ENCODE results near the gene GOT2. TPM values are rescaled to one million over a fixed set of nuclear protein-coding genes. Genes with fewer than 3 reads are reported as not detected.

GOT2 gene
- total RNA-seq = 52.3 and 92.7 TPM in 2 replicates

DNA sequence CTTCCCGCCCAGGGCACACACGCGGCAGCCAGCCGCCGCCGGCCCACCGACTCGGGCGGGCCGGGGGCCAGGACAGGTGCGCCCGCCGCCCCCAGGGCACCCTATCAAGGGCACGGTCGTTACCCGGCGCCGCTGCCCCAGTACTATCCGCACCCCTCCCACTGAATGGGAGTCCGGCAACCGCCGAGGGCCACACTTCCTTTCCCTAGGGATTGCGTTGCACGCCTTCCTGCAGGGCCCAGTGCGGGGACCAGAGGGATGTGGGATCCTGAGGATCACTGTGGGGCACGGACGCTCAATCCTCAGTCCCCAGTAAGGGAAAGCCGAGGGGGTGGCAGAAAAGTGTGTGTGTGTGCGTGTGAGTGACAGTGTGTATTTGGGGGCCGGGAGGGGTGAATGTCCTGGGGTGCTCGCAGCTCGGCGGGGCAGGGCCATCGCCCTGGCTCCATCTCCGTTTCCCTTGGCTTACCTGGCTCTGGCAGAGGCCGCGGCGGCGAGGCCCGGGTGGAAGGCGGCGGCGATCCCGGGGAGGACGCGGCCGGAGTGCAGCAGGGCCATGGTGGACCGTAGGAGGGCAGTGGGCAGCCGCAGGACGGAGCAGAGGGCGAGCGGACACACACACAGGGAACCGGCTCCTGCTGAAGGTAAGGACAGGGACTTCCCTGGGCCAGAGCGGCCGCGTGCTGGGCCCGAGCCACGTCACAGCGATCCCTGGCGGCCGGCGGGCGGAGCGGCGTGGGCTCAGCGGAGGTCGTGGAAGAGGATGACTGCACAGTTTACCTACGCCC, at the start of gene GOT2:
Gene GOT2, minus strand, starts transcription at position 646 of the 788 bp plus-strand sequence. Its CDS starts 88 bp downstream, at position 558.

DNA sequence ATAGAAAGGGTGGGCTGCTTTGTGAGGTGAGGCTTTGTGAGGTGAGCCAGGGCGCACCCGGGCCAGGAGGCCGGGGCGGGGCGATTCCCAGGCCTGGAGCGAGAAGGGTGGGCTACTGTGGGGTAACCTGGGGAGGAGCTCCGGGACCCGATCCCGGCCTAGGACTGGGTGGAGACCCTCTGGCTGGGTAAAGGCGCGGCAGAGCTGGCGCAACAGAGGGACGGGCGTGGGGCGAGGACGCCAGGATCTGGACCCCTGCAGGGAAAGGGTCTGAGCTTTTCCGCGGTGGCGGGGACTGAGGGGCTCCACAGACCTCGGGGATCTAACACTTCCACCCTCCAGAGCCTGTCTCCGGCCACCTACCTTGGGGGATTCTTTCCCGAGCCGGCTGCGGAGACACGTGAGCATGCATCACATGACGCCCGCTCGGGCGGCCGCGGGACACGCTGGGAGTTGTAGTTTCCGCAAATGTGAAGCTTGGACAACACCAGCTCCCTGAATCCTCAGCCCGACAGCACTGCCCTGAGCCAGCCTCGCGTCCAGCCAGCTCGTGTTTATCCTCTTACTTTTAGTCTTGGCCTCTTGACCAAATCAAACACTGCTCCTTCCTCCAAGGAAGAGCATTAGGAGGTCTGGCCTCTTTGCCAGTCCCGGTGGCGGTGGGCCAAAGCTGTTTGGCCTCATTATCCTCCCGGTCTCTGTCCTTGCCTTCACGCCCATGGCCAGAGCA, 49.6 kb downstream of the GOT2 start, which contains the start of gene SLC38A7:
Gene SLC38A7, minus strand, starts transcription at position 417 of the 730 bp plus-strand sequence. CDS start 4,644 bp downstream, outside the sequence.

Other genes starting within 250 kb of the GOT2 start
- 8.5 and 12.1 TPM in 2 replicates for gene NDRG4, start 234.2 kb downstream of the GOT2 start, total RNA-seq
- gene SETD6, start 218.8 kb downstream of the GOT2 start, total RNA-seq = 15.0 and 19.9 TPM in 2 replicates
- gene CNOT1, start 104.5 kb downstream of the GOT2 start, total RNA-seq = 224 and 273 TPM in 2 replicates
- gene SLC38A7, start 49.5 kb downstream of the GOT2 start, total RNA-seq = 22.9 and 47.7 TPM in 2 replicates